ENCODE measurements around the gene TUBA1A. TPM values are rescaled to one million over a fixed set of nuclear protein-coding genes. Genes with fewer than 3 reads are reported as not detected.

TUBA1A gene
- total RNA-seq, 1 donor from 2014 or later = 114 TPM

GRCh38 chr12:49227713-49228112 is 38.8 kb upstream of the TUBA1A start:
- no peak overlapping the region for H3K27ac Mint-ChIP-seq
- no peaks in the 10 kb centered on the region for H3K9me3 Mint-ChIP-seq
- TF ChIP-seq, protein P1, sequence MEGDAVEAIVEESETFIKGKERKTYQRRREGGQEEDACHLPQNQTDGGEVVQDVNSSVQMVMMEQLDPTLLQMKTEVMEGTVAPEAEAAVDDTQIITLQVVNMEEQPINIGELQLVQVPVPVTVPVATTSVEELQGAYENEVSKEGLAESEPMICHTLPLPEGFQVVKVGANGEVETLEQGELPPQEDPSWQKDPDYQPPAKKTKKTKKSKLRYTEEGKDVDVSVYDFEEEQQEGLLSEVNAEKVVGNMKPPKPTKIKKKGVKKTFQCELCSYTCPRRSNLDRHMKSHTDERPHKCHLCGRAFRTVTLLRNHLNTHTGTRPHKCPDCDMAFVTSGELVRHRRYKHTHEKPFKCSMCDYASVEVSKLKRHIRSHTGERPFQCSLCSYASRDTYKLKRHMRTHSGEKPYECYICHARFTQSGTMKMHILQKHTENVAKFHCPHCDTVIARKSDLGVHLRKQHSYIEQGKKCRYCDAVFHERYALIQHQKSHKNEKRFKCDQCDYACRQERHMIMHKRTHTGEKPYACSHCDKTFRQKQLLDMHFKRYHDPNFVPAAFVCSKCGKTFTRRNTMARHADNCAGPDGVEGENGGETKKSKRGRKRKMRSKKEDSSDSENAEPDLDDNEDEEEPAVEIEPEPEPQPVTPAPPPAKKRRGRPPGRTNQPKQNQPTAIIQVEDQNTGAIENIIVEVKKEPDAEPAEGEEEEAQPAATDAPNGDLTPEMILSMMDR (IDR thresholded peaks at IDR 0.05) = no peak
- no peaks in the 10 kb centered on the region for H3K27me3 Mint-ChIP-seq
- intact Hi-C loops (cut with micrococcal nuclease) = no loop called here
- CTCF ChIA-PET = interaction anchor here (0.9 kb wide), 1 partner anchor 248 kb away, joined by 3 read pairs; no protein-coding TSS in a partner anchor
- DNase-seq = no peak
- no peaks in the 10 kb centered on the region for H3K4me1 Mint-ChIP-seq
- H3K4me3 Mint-ChIP-seq = no peak overlapping the region
- H3K36me3 Mint-ChIP-seq (ENCODE audit: low read depth) = no peaks in the 10 kb centered on the region
- ATAC-seq (ENCODE audit: low read depth) = no peak
- POLR2A ChIA-PET = no interaction called here

- H3K27me3 Mint-ChIP-seq = no peaks in the 10 kb centered on the region
- peaks cover 2% of the 10 kb centered on the region for H3K4me1 Mint-ChIP-seq
- H3K36me3 Mint-ChIP-seq (ENCODE audit: low read depth) = no peaks in the 10 kb centered on the region
- no peaks in the 10 kb centered on the region for H3K9me3 Mint-ChIP-seq
- CTCF ChIA-PET = interaction anchor here (0.8 to 1.0 kb wide), 2 partner anchors 138 to 162 kb away, joined by 3 to 7 read pairs; no protein-coding TSS in a partner anchor
- no peak overlapping the region for H3K27ac Mint-ChIP-seq
- no peak overlapping the region for H3K4me3 Mint-ChIP-seq
- no peak for ATAC-seq (ENCODE audit: low read depth)
- intact Hi-C loops (cut with micrococcal nuclease) = no loop called here
- POLR2A ChIA-PET = interaction anchor here (0.5 to 0.7 kb wide), 2 partner anchors 166 to 464 kb away, joined by 3 to 5 read pairs; no protein-coding TSS in a partner anchor
- TF ChIP-seq, protein P1 (IDR thresholded peaks at IDR 0.05) = no peak
- no peak for DNase-seq
These were observed 36.8 kb upstream of the TUBA1A start for GRCh38 chr12:49225576-49226166.

DNA sequence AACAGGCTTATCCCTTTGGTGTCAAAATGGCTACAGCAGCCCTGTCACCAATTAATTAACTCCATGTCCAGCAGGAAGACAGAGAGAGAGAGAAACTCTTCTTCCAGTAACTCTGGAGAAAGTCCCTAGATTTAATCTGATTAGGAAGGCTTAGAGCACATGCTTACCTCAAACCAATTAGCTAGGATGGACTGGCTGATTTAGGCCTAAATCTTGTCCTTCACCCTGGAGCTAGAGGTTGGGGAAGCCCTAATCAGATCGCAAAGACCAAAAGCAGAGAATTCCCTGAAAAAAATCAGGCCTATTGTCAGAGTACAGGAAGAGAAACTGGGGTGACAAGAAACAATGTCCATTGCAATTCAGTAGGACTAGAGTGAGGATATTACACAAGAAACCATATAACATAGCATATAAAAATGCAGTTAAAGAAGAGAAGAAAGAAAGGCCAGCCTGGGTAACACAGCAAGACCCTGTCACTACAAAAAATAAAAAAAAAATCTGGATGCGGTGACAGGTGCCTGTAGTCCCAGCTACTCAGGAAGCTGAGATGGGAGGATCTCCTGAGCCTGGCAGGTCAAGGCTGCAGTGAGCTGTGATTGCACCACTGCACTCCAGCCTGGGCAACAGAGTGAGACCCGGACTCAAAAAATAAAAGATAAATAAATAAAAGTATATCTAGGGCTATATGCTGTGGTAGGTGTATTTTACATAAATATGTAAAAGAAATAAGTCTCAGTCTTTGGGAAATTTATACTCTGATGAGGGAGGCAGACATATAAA is 34.9 kb upstream of the TUBA1A start:
- Mint-ChIP-seq H3K27me3 (no peaks in the 10 kb centered on the region), H3K4me1 (peaks cover 2% of the 10 kb centered on the region), H3K4me3 (no peak overlapping the region), H3K36me3 (ENCODE audit: low read depth) (no peaks in the 10 kb centered on the region), H3K27ac (no peak overlapping the region), H3K9me3 (no peaks in the 10 kb centered on the region)
- ATAC-seq (ENCODE audit: low read depth) = no peak
- TF ChIP-seq, protein P1 (IDR thresholded peaks at IDR 0.05) = no peak
- intact Hi-C loops (cut with micrococcal nuclease) = no loop called here
- ChIA-PET CTCF (interaction anchor here (1.0 kb wide), 1 partner anchor 136 kb away, joined by 3 read pairs; no protein-coding TSS in a partner anchor), POLR2A (interaction anchor here (0.7 kb wide), 1 partner anchor 9 kb away, joined by 5 read pairs; no protein-coding TSS in a partner anchor)
- DNase-seq = no peak

- ChIA-PET CTCF (interaction anchor here (0.7 to 1.0 kb wide), 3 partner anchors 12 to 135 kb away, joined by 3 read pairs; no protein-coding TSS in a partner anchor), POLR2A (interaction anchor here (0.7 to 0.8 kb wide), 3 partner anchors 9 to 21 kb away, joined by 3 to 4 read pairs (median 3); no protein-coding TSS in a partner anchor)
- ATAC-seq (ENCODE audit: low read depth) (no peak), DNase-seq (no peak)
- Mint-ChIP-seq H3K4me3 (no peak overlapping the region), H3K27ac (no peak overlapping the region), H3K27me3 (no peaks in the 10 kb centered on the region), H3K36me3 (ENCODE audit: low read depth) (no peaks in the 10 kb centered on the region), H3K9me3 (no peaks in the 10 kb centered on the region), H3K4me1 (peaks cover 2% of the 10 kb centered on the region)
- intact Hi-C loops (cut with micrococcal nuclease) = no loop called here
- TF ChIP-seq, protein P1 (IDR thresholded peaks at IDR 0.05) = no peak
These were observed 34.2 kb upstream of the TUBA1A start for GRCh38 chr12:49223122-49223521.

- H3K27ac Mint-ChIP-seq = no peak overlapping the region
- H3K4me3 Mint-ChIP-seq = no peak overlapping the region
- intact Hi-C loops (cut with micrococcal nuclease) = no loop called here
- ATAC-seq (ENCODE audit: low read depth) (no peak), DNase-seq (no peak)
- TF ChIP-seq, protein P1 (IDR thresholded peaks at IDR 0.05) = no peak
- CTCF ChIA-PET = interaction anchor here (0.6 to 1.4 kb wide), 2 partner anchors 13 to 33 kb away, joined by 3 read pairs; no protein-coding TSS in a partner anchor
- H3K27me3 Mint-ChIP-seq = no peaks in the 10 kb centered on the region
- POLR2A ChIA-PET = no interaction called here
- H3K4me1 Mint-ChIP-seq = peaks cover 2% of the 10 kb centered on the region
- H3K9me3 Mint-ChIP-seq = no peaks in the 10 kb centered on the region
- no peaks in the 10 kb centered on the region for H3K36me3 Mint-ChIP-seq (ENCODE audit: low read depth)
These were observed 32.1 kb upstream of the TUBA1A start for GRCh38 chr12:49220972-49221371.

Measured in activated B cell treated with CpG ODN at 0.5 μM for 24 hours (primary cell).